Right atrium auricular region (tissue), 2 donors: ENCODE measurements around the gene JAKMIP1. TPM values are rescaled to one million over a fixed set of nuclear protein-coding genes. Genes with fewer than 3 reads are reported as not detected.
A peak's percentile ranks its signal among the peaks of the same experiment; 100 is the strongest.

Experiments
- DNase-seq: peaks from one replicate; pipeline ENCODE4 v3.0.0-alpha.2; 2019; ENCODE audit warnings: low spot score
- H3K27ac ChIP-seq, 2 donors: fragments of 200-600 bp; sonication (generic); 1 replicate in 1 of 2; 2 replicates in 1 of 2; pipeline ENCODE4 v1.5.1; 2016 to 2019
- H3K27me3 ChIP-seq, 2 donors: fragments of 200-600 bp; sonication (generic); one replicate each; pipeline versions ENCODE4 v1.5.1 to v1.6.0; 2017 to 2019
- H3K36me3 ChIP-seq: fragments of 200-600 bp; sonication (generic); one replicate; pipeline ENCODE4 v1.5.1; 2016
- H3K4me1 ChIP-seq, 2 donors: fragments of 200-600 bp; sonication (generic); one replicate each; pipeline versions ENCODE4 v1.5.1 to v1.6.0; 2017 to 2019
- H3K4me3 ChIP-seq, 2 donors: fragments of 200-600 bp; sonication (generic); 1 replicate in 1 of 2; 2 replicates in 1 of 2; pipeline ENCODE4 v1.5.1; 2017 to 2019; ENCODE audit warnings: mild to moderate bottlenecking in 1 of 2, moderate library complexity in 1 of 2
- H3K9me3 ChIP-seq, 2 donors: fragments of 200-600 bp; sonication (generic); one replicate each; pipeline ENCODE4 v1.5.1; 2019
- CTCF ChIP-seq, 2 donors: fragments of 200-600 bp; sonication (generic); IDR thresholded peaks; one replicate each; pipeline ENCODE4 v1.5.1; 2019; ENCODE audit warnings: antibody characterized with exemption in 2 of 2
- total RNA-seq, 2 donors: library from RNA; depleted of rRNA; stranded (reverse); fragments of >200 nt; gene quantifications; one replicate each; pipeline ENCODE4 v1.1.0, GENCODE V29; 2016

JAKMIP1 gene
- total RNA-seq, 2 donors from 2014 or later, result 0.30 to 0.59 TPM

DNA sequence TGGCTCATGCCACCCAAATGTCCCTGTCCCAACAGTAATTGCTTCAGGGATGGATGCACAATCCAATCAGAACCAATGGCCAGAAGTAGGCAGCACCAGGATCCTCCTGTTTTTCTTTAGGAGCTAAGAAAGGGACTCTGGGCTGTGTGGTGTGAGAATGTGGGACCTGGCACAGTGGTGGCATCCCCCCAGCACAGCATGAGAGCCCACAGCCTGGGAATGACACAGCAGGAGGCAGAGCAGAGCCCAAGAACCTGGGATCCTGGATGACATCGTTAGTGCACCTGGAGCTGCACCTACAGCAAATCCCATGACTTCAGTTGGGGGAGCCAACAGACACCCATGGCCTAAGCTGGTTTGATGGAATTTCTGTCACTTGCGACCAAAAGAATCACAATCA, 111.4 kb downstream of the JAKMIP1 start:
- Histone ChIP-seq H3K9me3 (no peaks in the 10 kb centered on the region), H3K36me3 (no peaks in the 10 kb centered on the region), H3K4me3 (no peak overlapping the region), H3K27ac (no peak overlapping the region), H3K4me1 (no peaks in the 10 kb centered on the region), H3K27me3 (no peaks in the 10 kb centered on the region)
- DNase-seq, result no peak
- TF ChIP-seq CTCF (IDR thresholded peaks at IDR 0.05), result no peak

DNA sequence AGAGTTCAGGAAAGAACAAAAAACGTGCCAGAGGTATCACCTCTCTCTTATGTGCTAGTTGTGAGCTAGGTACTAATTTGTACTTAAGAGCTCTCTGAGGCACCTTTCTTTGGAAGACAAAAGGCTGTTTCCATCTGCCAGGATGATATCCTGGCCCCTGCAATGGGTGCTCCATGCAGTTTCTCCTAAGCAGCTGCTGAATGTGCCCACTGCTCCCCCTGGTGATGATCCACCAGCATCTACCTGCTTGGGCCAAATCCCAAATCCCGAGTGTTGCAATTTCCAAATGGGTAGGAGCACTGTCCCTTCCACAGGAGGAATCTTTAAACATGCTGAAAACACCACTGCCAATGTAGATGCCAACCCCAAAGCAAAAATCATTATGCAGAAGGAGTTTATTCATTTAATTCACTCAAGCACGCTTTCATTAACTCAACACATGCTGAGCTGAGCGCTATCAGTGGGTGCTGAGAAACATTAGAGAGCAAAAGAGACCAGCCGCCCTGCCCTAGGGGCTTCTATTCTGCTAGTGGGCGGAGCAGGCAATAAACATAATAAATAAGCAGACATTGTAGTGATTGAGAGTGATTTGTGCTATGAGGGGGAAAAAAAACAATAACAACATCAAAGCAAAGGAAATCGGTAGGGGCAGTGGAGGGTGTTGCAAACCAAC, 112.5 kb downstream of the JAKMIP1 start:
- Histone ChIP-seq H3K36me3 (no peaks in the 10 kb centered on the region), H3K4me1 (no peaks in the 10 kb centered on the region), H3K27me3 (no peaks in the 10 kb centered on the region), H3K27ac (no peak overlapping the region), H3K4me3 (no peak overlapping the region), H3K9me3 (no peaks in the 10 kb centered on the region)
- DNase-seq, result no peak
- peak; percentile 18 to 60 for TF ChIP-seq CTCF (IDR thresholded peaks at IDR 0.05)

DNA sequence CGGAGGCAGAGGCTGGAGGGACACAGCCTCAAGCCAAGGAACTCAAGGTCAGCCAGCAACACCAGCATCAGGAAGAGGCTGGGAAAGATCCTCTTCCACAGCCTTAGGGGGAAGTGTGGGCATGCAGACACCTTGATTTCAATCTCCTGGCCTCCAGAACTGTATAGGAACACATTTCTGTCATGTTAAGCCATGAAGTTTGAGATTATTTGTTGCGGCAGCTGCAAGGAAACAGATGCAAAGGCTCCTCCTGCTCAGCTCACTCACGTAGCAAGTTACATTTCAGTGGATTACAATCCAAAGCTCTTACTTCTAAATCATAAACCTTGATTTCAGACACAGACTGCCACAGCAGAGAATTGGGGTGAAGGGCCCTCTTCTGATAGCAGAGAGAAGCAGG, 113.5 kb downstream of the JAKMIP1 start:
- H3K9me3 ChIP-seq, result no peaks in the 10 kb centered on the region
- H3K4me3 ChIP-seq, result no peak overlapping the region
- H3K27ac ChIP-seq, result no peak overlapping the region
- no peaks in the 10 kb centered on the region for H3K27me3 ChIP-seq
- no peaks in the 10 kb centered on the region for H3K4me1 ChIP-seq
- no peak for DNase-seq
- no peaks in the 10 kb centered on the region for H3K36me3 ChIP-seq
- TF ChIP-seq CTCF (IDR thresholded peaks at IDR 0.05), result no peak

DNA sequence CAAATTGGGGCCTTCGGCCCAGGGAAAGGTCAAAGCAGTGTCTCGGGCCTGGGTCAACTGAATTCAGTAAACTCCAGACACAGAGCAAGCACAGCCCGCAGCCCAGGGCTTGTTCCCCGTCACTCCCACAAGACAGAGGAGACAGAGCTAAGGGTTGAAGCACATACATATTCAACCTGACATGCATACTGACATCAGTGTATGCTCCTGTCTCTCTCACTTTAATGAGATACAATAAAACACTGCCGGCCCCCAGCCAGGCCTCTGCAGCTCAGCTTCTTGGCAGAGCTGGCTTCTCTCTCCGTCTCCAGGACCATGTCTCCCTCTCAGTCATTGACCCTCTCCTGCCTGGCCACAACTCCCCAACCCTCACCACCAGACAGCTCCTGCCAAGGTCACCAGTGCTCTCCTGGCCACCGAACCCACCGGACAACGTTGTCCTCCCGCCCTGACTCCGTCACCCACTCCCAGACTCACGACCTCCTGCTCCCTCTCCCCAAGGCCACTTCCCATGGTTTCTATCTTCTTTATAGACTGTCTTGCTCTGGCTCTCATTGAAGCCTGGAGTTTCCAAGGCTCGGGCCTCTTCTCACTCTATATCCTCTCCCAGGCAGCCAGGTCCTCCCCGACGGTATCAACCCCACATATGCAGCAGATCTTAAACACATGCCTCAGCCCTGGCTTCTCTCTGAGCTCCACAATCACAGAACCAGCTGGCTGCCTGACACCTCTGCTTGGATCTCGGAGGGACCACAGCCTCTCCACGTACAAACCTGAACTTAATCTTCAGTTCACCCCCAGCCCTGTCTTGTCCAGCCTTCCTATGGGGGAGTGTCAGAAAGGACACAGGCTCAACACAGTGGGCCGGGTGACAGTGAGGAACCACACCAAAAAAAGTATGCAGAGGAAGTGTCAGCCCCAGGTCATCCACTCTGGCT, 114.4 kb downstream of the JAKMIP1 start:
- no peaks in the 10 kb centered on the region for H3K36me3 ChIP-seq
- no peak for DNase-seq
- H3K27ac ChIP-seq, result no peak overlapping the region
- TF ChIP-seq CTCF (IDR thresholded peaks at IDR 0.05), result no peak
- H3K4me3 ChIP-seq, result no peak overlapping the region
- H3K9me3 ChIP-seq, result no peaks in the 10 kb centered on the region
- no peaks in the 10 kb centered on the region for H3K27me3 ChIP-seq
- no peaks in the 10 kb centered on the region for H3K4me1 ChIP-seq

- Histone ChIP-seq H3K4me1 (no peaks in the 10 kb centered on the region), H3K27ac (no peak overlapping the region), H3K4me3 (no peak overlapping the region), H3K27me3 (no peaks in the 10 kb centered on the region), H3K9me3 (no peaks in the 10 kb centered on the region), H3K36me3 (no peaks in the 10 kb centered on the region)
- TF ChIP-seq CTCF (IDR thresholded peaks at IDR 0.05), result no peak
- DNase-seq, result no peak
These were observed 115.2 kb downstream of the JAKMIP1 start for GRCh38 chr4:6085028-6085690.
